GOT3 (cell line): ENCODE results near the gene APRT.

Experiments
- DNase-seq: peaks from one replicate; lab custom pipeline; 2025; ENCODE audit warnings: mixed read lengths; lab: John Stamatoyannopoulos, UW

The APRT gene, protein sequence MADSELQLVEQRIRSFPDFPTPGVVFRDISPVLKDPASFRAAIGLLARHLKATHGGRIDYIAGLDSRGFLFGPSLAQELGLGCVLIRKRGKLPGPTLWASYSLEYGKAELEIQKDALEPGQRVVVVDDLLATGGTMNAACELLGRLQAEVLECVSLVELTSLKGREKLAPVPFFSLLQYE

DNA sequence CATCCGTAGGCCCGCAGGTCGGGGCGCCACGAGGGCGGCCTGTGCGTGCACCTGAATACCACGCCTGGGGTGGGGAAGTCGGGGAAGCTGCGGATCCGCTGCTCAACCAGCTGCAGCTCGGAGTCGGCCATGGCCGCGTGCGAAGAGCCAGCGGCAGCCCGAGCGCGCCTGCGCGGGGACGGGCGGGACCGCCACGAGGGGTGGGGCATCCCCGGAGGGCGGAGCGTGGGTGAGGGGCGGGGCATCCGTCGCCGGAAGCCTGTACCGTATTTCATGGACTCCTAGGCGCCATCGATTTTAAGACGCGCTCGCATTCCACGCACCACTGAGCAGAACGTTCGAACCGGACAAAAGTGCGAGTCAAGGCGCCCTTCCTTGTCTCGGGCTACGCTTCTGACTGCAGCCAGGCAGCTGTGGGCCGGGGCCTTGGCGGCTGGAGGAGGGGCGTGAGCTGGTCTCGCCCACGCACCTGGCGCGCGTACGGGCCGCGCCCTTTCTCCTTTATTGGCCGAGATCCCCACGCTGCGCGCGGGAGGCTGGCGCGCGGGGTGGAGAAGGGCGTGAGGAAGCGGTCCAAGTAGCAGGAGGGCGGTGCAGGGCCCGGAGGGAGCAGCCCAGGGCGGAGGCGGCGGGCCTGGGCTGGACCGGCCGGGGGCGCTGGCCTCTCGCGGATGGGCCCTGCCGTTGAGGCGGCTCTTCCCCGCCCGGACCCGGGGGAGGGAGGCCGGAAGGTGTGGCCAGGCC lies at the start of gene APRT:
APRT (minus strand) TSS at position 160 of the 744 bp plus-strand sequence; CDS start at position 131, 29 bp downstream.
- DNase-seq, result peak; percentile 87

- DNase-seq, result no peak
Measured at GRCh38 chr16:88861359-88861758, 49.6 kb upstream of the APRT start.

DNA sequence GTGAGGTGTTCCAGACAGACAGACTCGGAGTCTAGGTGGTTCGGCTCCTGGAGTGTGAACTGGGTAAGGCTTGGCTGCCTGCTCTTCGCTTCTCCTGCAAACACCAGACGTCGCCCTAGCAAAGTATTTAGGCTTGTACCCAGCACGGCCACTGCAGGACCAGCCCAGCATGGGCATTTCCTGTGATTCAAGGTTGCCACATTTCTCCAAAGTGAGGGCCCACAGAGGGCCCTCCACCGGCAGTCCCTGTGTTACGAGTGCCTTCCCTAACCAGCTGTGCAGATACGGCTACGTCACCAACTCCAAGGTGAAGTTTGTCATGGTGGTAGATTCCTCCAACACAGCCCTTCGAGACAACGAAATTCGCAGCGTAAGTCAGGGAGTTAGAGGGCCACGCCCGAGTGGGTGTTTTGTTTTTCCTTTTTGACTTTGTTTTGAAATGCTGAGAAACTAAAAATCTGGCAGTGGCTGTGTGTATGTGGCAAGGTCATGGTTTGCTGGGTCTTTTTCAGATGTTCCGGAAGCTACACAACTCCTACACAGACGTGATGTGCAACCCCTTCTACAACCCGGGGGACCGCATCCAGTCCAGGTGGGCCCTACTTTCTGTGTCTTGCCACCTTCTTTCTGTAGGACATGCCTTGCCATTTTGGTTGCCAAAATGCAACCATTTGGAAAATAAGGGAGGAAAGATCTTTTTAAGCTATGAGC lies 47.8 kb upstream of the APRT start:
- DNase-seq, result no peak

DNA sequence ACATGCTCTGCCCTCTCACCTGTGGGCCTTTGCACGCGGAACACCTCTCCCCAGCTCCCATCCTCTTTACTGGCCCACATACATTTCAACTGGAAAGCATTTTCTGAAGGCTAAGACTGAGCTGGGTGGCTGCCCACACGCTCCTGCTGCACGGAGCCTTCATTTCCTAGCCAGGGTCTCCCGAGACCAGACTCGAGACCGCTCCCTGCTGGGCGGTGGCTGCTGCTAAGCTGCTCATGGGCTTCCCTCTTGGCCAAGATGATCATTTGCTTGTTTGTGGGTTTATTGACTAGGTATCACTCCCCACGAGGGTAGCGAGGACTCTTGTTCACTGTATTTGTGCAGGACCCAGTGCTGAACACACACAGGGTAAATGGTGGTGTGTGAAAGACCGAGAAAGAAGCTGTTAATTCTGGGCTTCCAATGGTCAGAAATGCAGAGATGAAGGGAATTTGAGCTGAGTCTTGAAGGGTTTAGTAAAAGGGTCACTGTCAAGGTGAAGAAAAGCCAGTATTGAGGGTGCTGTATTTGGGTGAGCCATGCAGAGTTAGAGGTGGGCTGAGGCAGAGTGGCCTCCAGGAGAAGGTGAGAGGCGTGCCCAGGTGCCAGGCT lies 46.1 kb upstream of the APRT start:
- DNase-seq, result no peak

GRCh38 chr16:88856828-88857727 lies 45.4 kb upstream of the APRT start, which contains the start of the genes GALNS and TRAPPC2L:
Gene GALNS (minus strand): TSS chr16:88856947. CDS start chr16:88856877, 70 bp downstream.
Gene TRAPPC2L (plus strand): TSS chr16:88857127. CDS start chr16:88857151, 24 bp downstream.
- DNase-seq, result peak; percentile 95

GRCh38 chr16:88856122-88856827 lies 44.5 kb upstream of the APRT start:
- no peak for DNase-seq

DNA sequence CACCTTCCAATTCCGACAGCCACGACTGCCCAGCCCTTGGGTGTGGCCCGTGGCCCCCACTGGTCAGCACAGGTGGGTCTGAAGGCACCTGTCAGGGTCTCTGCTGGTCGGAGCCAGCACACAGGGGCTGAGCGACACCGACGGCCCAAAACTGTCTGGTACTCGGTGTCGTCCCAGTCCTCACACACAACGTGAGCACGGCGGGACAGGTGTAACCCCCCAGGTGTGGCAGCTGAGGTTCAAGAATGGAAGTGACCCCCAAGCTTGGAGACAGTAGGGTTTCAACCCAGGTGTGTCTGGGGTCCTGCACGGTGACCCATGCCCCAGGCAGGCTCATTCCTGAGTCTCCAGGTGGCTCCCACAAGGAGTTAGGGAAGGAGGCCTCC lies 44.0 kb upstream of the APRT start:
- no peak for DNase-seq

DNA sequence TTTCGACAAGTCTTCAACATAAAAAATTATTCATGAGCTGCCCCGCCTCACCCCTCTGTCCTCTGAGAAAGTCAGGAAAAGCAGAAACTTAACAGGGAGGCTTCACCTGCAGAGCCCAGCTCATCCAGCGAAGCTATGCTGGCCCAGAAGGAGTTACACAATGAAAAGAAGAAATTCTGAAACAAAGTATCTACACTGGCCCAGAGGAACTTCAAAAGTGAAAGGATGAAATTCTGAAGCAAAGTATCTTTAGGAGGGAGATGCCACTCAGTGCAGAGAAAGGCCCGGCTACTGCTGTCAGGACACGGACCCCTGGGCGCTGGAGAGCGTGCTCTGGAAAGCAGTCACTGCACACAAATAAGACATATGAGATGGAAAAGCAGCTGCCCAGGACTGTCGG lies 43.4 kb upstream of the APRT start:
- DNase-seq, result no peak

DNA sequence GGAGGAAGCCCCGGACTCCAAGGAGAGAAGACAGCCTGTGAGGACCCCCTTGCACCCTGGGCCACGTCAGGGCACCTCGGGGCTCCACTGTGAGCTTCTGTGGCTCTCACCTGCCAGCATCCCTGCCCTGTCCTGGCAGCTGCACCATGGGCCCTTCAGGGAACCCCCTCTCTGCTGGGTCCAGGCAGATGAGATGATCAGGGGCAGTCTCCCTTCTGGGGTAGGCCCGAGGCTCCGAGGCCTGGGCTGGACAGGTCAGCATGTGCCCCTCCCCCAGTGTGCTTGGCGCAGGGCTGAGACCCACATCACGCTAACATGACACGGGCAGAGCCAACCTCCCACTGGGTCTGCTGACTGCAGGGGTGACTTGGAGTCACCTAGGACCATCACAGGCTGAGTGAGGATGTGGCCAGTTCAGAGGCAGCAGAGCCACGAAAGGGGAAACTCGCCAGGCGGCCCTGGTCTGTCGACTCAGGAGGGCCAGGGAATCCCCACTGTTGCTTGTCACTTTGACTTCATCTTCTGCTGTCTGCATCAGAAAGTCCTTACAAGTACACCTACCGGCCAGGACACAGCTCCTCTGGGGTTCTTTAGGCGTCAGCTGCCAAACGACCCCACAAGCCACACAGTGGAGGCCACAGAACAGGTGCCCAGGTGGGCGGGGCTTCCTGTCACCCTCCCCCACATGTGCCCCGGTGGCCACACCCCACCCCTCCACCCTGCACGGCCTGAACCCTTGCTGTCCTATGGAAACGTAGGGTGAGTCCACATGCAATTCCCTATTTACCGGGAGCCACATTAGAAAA lies 42.8 kb upstream of the APRT start:
- DNase-seq, result no peak

GRCh38 chr16:88853325-88853941 lies 41.7 kb upstream of the APRT start:
- DNase-seq, result no peak

GRCh38 chr16:88851616-88852015 lies 39.9 kb upstream of the APRT start:
- DNase-seq, result no peak

- no peak for DNase-seq
Measured at GRCh38 chr16:88850531-88851199, 38.9 kb upstream of the APRT start.

GRCh38 chr16:88848557-88848956 lies 36.8 kb upstream of the APRT start:
- DNase-seq, result no peak

- no peak for DNase-seq
Measured at GRCh38 chr16:88847654-88848053, 35.9 kb upstream of the APRT start.

- DNase-seq, result no peak
Measured at GRCh38 chr16:88846088-88846487, 34.4 kb upstream of the APRT start.

DNA sequence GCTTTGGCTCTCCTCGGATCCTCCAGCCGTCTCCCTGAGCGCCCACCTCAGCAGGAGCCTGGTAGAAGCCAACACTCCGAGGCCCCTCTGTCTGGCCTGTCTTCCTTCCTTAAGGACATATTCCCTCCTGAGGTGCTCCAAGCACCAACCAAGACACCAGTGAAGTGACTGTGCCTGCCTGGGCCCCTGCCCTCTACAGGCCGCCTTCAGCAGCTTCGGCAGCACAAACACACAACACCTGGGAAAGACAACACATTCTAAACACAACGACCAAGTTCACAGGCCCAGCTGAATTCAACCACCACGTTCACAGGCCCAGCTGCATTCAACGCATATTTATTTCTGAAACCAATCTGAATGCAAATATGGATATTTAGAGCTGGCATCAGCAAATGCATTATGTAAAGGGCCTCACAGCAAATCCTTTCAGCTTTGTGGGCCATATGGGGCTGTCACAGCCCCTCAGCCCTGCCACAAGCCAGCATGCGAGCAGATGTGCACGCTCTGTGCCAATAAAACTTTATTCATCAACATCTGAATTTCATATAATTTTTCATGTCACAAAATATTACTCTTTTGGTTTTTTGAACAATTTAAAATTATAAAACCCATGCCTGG lies 32.8 kb upstream of the APRT start:
- DNase-seq, result no peak

GRCh38 chr16:88843256-88843655 lies 31.5 kb upstream of the APRT start:
- no peak for DNase-seq

- no peak for DNase-seq
Measured at GRCh38 chr16:88842806-88843205, 31.1 kb upstream of the APRT start.
